Measurements from ENCODE around the gene XKR7.

The XKR7 gene

DNA sequence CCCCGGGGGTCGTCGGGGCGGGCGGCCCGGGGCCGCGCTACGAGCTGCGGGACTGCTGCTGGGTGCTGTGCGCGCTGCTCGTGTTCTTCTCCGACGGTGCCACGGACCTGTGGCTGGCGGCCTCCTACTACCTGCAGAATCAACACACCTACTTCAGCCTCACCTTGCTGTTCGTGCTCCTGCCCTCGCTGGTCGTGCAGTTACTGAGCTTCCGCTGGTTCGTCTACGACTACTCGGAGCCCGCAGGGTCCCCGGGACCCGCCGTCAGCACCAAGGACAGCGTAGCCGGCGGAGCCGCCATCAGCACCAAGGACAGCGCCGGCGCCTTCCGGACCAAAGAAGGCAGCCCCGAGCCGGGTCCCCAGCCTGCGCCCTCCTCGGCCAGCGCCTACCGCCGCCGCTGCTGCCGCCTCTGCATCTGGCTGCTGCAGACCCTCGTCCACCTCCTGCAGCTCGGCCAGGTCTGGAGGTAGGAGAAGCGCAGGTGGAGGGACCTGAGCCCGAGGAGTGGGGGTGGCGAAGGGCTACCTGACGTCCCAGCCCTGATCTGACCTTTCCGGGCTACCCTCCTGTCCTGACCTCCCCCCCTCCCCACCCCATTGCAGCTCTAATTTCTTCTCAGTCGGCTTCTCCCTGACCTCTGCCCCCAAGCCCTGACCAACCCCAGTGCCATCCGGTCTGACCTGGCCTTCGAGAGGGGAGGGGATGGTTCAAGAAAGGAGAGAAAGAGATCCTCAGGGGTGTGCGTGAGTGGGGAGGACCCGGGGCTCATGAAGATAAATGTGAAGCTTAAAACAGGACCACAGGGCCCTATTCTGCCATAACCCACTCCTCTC lies 558 bp downstream of the XKR7 start:
- TF ChIP-seq, protein P1, sequence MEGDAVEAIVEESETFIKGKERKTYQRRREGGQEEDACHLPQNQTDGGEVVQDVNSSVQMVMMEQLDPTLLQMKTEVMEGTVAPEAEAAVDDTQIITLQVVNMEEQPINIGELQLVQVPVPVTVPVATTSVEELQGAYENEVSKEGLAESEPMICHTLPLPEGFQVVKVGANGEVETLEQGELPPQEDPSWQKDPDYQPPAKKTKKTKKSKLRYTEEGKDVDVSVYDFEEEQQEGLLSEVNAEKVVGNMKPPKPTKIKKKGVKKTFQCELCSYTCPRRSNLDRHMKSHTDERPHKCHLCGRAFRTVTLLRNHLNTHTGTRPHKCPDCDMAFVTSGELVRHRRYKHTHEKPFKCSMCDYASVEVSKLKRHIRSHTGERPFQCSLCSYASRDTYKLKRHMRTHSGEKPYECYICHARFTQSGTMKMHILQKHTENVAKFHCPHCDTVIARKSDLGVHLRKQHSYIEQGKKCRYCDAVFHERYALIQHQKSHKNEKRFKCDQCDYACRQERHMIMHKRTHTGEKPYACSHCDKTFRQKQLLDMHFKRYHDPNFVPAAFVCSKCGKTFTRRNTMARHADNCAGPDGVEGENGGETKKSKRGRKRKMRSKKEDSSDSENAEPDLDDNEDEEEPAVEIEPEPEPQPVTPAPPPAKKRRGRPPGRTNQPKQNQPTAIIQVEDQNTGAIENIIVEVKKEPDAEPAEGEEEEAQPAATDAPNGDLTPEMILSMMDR (IDR thresholded peaks at IDR 0.05; ENCODE audit: low read depth, low read length, missing control alignments) = no peak
- no peak for DNase-seq (ENCODE audit: low read depth)
- H3K4me3 ChIP-seq (ENCODE audit: low read depth, low read length) = no peak overlapping the region

DNA sequence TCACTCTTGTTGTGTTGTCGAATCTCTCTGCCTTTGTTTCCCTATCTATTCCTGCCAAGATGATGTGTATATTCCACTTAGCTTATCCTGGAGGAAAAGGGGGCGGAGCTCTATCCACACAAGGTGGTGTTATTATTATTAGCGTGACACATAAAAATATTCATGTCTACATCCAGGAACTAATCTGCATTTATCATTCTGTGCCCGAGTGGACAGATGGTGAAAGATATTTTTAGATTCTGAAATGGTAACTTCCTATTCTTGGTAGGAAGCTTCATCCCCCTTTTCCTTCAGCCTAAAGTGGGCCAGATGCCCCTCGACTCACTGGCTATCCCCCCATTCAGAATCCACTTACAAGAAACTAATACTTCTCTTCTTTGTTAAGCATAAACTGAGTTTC lies 2.0 kb downstream of the XKR7 start:
- TF ChIP-seq, protein P1 (IDR thresholded peaks at IDR 0.05; ENCODE audit: low read depth, low read length, missing control alignments) = no peak
- no peak for DNase-seq (ENCODE audit: low read depth)
- no peak overlapping the region for H3K4me3 ChIP-seq (ENCODE audit: low read depth, low read length)

DNA sequence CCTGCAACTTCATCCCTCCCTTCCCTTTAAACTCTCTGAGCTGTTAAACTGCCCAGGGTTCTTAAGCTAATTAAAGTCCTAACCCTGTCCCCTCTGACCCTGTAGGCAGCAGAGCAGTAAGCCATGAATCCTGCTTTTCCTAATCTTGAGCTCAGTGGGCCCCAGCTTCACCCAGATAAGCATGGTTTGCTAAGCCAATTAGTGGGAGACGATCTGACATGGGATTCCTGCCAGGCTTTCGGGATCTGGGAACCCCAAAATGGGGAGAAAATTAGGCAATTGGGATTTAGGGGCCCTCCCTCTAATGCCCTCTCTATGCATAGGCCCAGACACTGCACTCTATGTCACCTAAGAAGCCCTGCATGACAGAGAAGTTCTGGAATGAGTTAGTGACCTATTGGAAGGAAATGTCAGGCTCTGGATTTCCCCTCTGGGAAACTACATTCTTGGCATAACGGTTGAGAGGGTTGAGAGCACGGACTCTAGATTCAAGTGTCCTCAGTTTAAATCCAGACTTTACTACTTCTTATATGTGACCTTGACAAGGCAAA lies 4.6 kb downstream of the XKR7 start:
- TF ChIP-seq, protein P1 (IDR thresholded peaks at IDR 0.05; ENCODE audit: low read depth, low read length, missing control alignments) = no peak
- no peak for DNase-seq (ENCODE audit: low read depth)
- no peak overlapping the region for H3K4me3 ChIP-seq (ENCODE audit: low read depth, low read length)

DNA sequence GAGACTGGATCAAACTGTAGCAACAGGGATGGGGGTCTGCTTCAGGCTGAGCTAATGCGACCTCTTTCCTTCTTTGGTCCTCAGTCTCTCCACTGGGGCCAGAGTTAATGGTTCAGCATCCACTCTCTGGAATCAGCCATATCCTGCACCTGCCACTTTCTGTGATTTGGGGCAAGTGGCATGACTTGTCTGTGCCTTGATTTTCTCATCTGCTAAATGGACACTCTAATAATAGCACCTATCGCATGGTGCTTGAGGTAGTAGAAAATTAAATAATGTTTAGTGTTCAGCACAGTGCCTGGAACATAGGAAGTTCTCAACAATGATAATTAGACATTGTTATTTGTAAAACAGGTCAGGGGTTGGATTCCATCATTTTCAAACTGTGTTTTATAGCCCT lies 6.3 kb downstream of the XKR7 start:
- TF ChIP-seq, protein P1 (IDR thresholded peaks at IDR 0.05; ENCODE audit: low read depth, low read length, missing control alignments) = no peak
- no peak overlapping the region for H3K4me3 ChIP-seq (ENCODE audit: low read depth, low read length)
- no peak for DNase-seq (ENCODE audit: low read depth)

DNA sequence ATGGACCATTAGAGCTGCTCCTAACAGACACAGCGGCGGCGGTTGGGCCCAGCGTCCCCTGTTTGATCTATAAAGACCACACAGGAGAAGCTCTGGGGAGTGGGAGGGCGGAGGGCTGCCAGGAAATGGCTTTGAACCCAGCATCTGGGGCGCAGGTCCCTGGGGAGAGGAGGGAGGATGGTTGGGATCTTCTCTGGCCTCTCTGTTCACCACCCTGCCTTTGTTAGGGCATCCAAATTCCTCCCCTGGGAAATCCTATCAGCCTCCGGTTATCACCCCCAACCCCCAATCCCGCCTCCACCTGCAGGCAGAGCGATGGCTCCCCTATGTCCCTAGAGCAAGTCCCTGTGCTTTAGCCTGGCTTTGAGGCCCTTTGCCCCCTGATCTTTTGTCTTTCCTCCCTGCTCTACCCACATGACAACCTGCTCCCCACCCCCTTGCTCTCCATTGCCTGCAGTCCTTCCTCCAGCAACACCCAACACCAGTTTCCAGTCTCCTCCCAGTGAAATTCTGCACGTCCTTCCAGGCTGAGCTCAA lies 7.1 kb downstream of the XKR7 start:
- no peak for DNase-seq (ENCODE audit: low read depth)
- no peak overlapping the region for H3K4me3 ChIP-seq (ENCODE audit: low read depth, low read length)
- TF ChIP-seq, protein P1 (IDR thresholded peaks at IDR 0.05; ENCODE audit: low read depth, low read length, missing control alignments) = no peak

DNA sequence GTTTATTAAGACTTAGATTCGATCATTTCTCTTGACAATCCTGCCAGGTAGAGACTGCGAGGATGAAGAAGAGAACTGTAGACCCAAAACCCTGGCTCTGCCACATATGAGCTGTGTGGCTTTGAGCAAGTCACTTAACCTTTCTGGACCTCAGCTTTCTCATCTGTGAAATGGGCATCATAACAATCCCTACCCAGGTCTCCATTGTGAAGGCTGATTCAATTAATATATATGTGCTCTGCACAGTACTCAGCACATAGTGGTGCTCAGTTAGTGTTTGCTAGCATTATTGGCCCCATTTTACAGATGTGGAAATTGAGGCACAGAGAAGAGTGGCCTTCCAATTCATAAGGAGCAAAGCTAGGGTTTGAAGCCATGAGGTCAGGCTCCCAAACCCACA lies 7.9 kb downstream of the XKR7 start:
- H3K4me3 ChIP-seq (ENCODE audit: low read depth, low read length) = no peak overlapping the region
- TF ChIP-seq, protein P1 (IDR thresholded peaks at IDR 0.05; ENCODE audit: low read depth, low read length, missing control alignments) = no peak
- DNase-seq (ENCODE audit: low read depth) = no peak

All from GM12864 (cell line).